ENCODE measurements around the gene NUPR1. TPM values are rescaled to one million over a fixed set of nuclear protein-coding genes. Genes with fewer than 3 reads are reported as not detected.
A peak's percentile ranks its signal among the peaks of the same experiment; 100 is the strongest.
"Not testable (repeated sequence)": the region's sequence is repeated elsewhere in the genome, so short reads cannot be mapped to it uniquely, and the experiment has no call there.

The NUPR1 gene
- total and polyA plus RNA-seq, 3 experiments from 2014 or later: not detected

GRCh38 chr16:28501258-28502232 is 37.2 kb downstream of the NUPR1 start:
- H3K27ac Mint-ChIP-seq: no peak overlapping the region
- POLR2A ChIA-PET: no interaction called here
- CTCF ChIA-PET: no interaction called here
- peaks cover 0 to 28% (median 4%) of the 10 kb centered on the region in 3 donors for H3K36me3 Mint-ChIP-seq
- no peak for DNase-seq
- peaks cover 17 to 19% (median 18%) of the 10 kb centered on the region in 3 donors for H3K4me1 Mint-ChIP-seq
- Histone ChIP-seq H3K27ac (ENCODE audit: low read depth, low read length) (no peak overlapping the region), H3K4me3 (ENCODE audit: low read length) (no peak overlapping the region), H3K4me1 (ENCODE audit: insufficient read depth, low read length) (peaks cover 6% of the 10 kb centered on the region), H3K36me3 (ENCODE audit: insufficient read depth, low read length) (no peaks in the 10 kb centered on the region), H3K27me3 (ENCODE audit: insufficient read depth, low read length, poor library complexity, severe bottlenecking) (no peaks in the 10 kb centered on the region), H3K9me3 (ENCODE audit: low read length) (no peaks in the 10 kb centered on the region)
- no peaks in the 10 kb centered on the region for H3K27me3 Mint-ChIP-seq
- H3K4me3 Mint-ChIP-seq: no peak overlapping the region
- no peaks in the 10 kb centered on the region for H3K9me3 Mint-ChIP-seq

DNA sequence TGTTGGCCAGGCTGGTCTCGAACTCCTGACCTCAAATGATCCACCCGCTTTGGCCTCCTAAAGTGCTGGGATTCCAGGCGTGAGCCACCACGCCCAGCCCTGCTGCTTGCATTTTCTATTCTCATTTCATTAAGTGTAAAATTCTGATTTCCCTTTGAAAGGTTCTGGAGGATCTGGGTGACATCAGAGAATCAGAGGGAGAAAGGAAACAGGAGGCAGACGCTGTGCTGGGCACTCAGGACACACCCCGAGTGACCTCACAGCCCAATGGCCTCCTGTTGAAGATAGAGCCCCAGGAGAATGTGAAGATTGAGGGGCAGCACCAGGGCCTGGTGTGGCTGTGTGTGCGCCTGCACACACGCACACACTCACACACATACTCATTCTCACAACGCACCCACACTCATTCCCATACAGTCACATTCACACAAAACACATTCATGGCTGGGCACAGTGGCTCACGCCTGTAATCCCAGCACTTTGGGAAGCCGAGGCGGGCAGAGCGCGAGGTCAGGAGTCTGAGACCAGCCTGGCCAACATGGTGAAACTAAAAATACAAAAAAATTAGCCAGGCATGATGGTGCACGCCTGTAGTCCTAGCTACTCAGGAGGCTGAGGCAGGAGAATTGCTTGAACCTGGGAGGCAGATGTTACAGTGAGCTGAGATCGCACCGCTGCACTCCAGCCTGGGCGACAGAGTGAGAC is 38.1 kb downstream of the NUPR1 start:
- H3K4me3 ChIP-seq (ENCODE audit: low read length); H3K9me3 ChIP-seq (ENCODE audit: low read length); POLR2A ChIA-PET; H3K36me3 ChIP-seq (ENCODE audit: insufficient read depth, low read length); H3K27me3 ChIP-seq (ENCODE audit: insufficient read depth, low read length, poor library complexity, severe bottlenecking); H3K27me3 Mint-ChIP-seq; H3K9me3 Mint-ChIP-seq; DNase-seq; CTCF ChIA-PET; H3K27ac ChIP-seq (ENCODE audit: low read depth, low read length): not testable (repeated sequence)
- peaks cover 0 to 33% (median 8%) of the 10 kb centered on the region in 3 donors for H3K36me3 Mint-ChIP-seq
- peaks cover 20 to 28% (median 26%) of the 10 kb centered on the region in 3 donors for H3K4me1 Mint-ChIP-seq
- peaks cover 15% of the 10 kb centered on the region for H3K4me1 ChIP-seq (ENCODE audit: insufficient read depth, low read length)
- peak overlapping the region in 4 of 8 donors; percentile 18 to 88 (median 40) for H3K27ac Mint-ChIP-seq
- H3K4me3 Mint-ChIP-seq: peak overlapping the region in 1 of 7 donors; percentile 18

DNA sequence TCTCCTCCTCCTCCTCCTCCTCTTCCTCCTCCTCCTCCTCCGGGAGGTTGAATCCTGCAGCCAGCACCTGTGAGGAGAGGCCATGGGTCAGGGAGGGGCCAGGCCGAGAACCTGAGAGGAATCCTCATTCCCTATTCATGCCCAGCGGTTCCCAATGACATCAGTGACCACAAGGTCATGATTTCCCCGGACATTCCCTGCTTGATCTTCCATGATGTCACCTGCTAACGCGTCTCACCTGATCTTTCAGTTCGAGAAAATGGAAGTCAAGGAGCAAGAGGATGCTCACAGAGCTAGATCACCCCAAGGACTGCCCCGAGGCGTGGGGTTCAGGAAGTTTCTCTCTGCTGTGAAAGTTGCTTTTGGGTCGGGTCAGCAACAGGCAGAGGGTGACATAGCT is 38.9 kb downstream of the NUPR1 start:
- Mint-ChIP-seq H3K9me3 (no peaks in the 10 kb centered on the region), H3K27me3 (no peaks in the 10 kb centered on the region), H3K4me3 (no peak overlapping the region), H3K4me1 (peaks cover 28 to 36% (median 34%) of the 10 kb centered on the region in 3 donors), H3K27ac (peak overlapping the region in 3 of 8 donors; percentile 58 to 69 (median 65)), H3K36me3 (peaks cover 0 to 35% (median 8%) of the 10 kb centered on the region in 3 donors)
- POLR2A ChIA-PET: no interaction called here
- Histone ChIP-seq H3K27me3 (ENCODE audit: insufficient read depth, low read length, poor library complexity, severe bottlenecking) (no peaks in the 10 kb centered on the region), H3K4me3 (ENCODE audit: low read length) (no peak overlapping the region), H3K9me3 (ENCODE audit: low read length) (no peaks in the 10 kb centered on the region), H3K27ac (ENCODE audit: low read depth, low read length) (no peak overlapping the region), H3K4me1 (ENCODE audit: insufficient read depth, low read length) (peaks cover 22% of the 10 kb centered on the region), H3K36me3 (ENCODE audit: insufficient read depth, low read length) (no peaks in the 10 kb centered on the region)
- no peak for DNase-seq
- CTCF ChIA-PET: no interaction called here

DNA sequence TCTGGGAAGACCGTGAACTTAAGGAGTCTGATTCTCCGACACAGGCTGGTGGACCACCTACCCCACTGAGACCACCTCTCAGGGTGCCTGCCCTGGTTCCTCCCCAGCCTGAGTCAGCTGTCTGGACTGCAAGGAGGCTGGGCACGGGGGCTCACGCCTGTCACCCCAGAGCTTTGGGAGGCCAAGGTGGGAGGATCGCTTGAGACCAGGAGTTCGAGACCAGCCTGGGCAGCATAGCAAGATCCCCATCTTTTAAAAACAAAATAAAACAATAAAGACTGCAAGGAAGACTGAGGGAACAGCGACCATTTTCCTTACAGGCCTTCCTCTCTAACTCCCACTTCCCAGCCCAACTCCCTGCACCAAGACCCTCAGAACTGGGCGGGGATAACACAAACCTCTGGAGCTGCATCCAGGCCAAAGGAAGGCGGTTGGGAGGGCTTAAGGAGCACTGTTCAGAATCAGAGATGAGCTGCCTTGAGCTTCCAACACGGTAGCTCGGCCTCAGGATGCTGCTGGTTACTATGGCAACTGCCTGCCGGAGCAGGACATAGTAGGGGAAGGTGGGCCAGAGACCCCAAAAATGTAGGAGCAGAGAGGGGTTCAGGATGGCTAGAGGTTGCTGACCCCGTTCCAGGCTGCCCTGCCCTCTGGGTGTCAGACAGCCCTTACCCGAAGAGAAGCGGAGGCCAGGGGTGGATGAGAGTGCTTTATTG is 40.0 kb downstream of the NUPR1 start:
- no peak for DNase-seq
- Histone ChIP-seq H3K4me1 (ENCODE audit: insufficient read depth, low read length) (peaks cover 33% of the 10 kb centered on the region), H3K27me3 (ENCODE audit: insufficient read depth, low read length, poor library complexity, severe bottlenecking) (no peaks in the 10 kb centered on the region), H3K4me3 (ENCODE audit: low read length) (no peak overlapping the region), H3K9me3 (ENCODE audit: low read length) (no peaks in the 10 kb centered on the region), H3K27ac (ENCODE audit: low read depth, low read length) (no peak overlapping the region), H3K36me3 (ENCODE audit: insufficient read depth, low read length) (no peaks in the 10 kb centered on the region)
- Mint-ChIP-seq H3K4me1 (peaks cover 38 to 46% (median 44%) of the 10 kb centered on the region in 3 donors), H3K4me3 (peak overlapping the region in 1 of 7 donors; percentile 81), H3K36me3 (peaks cover 0 to 38% (median 8%) of the 10 kb centered on the region in 3 donors), H3K27ac (peak overlapping the region in 5 of 8 donors; percentile 51 to 87 (median 68)), H3K27me3 (no peaks in the 10 kb centered on the region), H3K9me3 (no peaks in the 10 kb centered on the region)
- ChIA-PET POLR2A (no interaction called here), CTCF (no interaction called here)

- Histone ChIP-seq H3K9me3 (ENCODE audit: low read length) (no peaks in the 10 kb centered on the region), H3K4me1 (ENCODE audit: insufficient read depth, low read length) (peaks cover 41% of the 10 kb centered on the region), H3K36me3 (ENCODE audit: insufficient read depth, low read length) (no peaks in the 10 kb centered on the region), H3K4me3 (ENCODE audit: low read length) (no peak overlapping the region), H3K27me3 (ENCODE audit: insufficient read depth, low read length, poor library complexity, severe bottlenecking) (no peaks in the 10 kb centered on the region), H3K27ac (ENCODE audit: low read depth, low read length) (no peak overlapping the region)
- ChIA-PET CTCF (no interaction called here), POLR2A (no interaction called here)
- no peak for DNase-seq
- Mint-ChIP-seq H3K4me3 (peak overlapping the region in 3 of 7 donors; percentile 8 to 86 (median 32)), H3K9me3 (no peaks in the 10 kb centered on the region), H3K4me1 (peaks cover 45 to 54% (median 52%) of the 10 kb centered on the region in 3 donors), H3K27me3 (no peaks in the 10 kb centered on the region), H3K36me3 (peaks cover 0 to 38% (median 8%) of the 10 kb centered on the region in 3 donors), H3K27ac (peak overlapping the region in 5 of 8 donors; percentile 19 to 100 (median 78))
Measured at GRCh38 chr16:28497861-28498599, 40.7 kb downstream of the NUPR1 start.

DNA sequence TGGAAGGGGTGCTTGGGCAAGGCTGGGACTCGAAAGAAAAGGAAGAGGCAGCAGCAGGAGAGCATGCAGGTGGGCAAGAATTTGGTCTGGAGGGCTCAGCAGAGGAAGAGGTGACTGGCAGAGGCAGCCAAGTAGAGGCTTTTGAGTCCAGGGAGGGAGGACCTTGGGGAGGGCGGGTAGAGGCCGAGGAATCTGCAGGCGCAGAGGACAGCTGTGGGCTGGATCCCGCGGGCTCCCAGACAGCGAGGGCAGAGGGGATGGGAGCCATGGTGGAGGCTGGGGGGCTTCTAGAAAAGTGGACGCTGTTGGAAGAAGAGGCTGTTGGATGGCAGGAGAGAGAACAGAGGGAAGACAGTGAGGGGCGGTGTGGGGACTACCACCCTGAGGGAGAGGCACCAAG is 41.4 kb downstream of the NUPR1 start:
- Histone ChIP-seq H3K4me1 (ENCODE audit: insufficient read depth, low read length) (peaks cover 44% of the 10 kb centered on the region), H3K36me3 (ENCODE audit: insufficient read depth, low read length) (no peaks in the 10 kb centered on the region), H3K4me3 (ENCODE audit: low read length) (no peak overlapping the region), H3K9me3 (ENCODE audit: low read length) (no peaks in the 10 kb centered on the region), H3K27me3 (ENCODE audit: insufficient read depth, low read length, poor library complexity, severe bottlenecking) (no peaks in the 10 kb centered on the region), H3K27ac (ENCODE audit: low read depth, low read length) (no peak overlapping the region)
- peak overlapping the region; percentile 72 to 100 (median 96) for H3K27ac Mint-ChIP-seq
- ChIA-PET CTCF (interaction anchor here (0.8 kb wide), 1 partner anchor 44 kb away, joined by 5 read pairs; no protein-coding TSS in a partner anchor), POLR2A (no interaction called here)
- peaks cover 0 to 38% (median 8%) of the 10 kb centered on the region in 3 donors for H3K36me3 Mint-ChIP-seq
- H3K27me3 Mint-ChIP-seq: no peaks in the 10 kb centered on the region
- H3K4me3 Mint-ChIP-seq: peak overlapping the region in 6 of 7 donors; percentile 8 to 86 (median 32)
- H3K9me3 Mint-ChIP-seq: no peaks in the 10 kb centered on the region
- DNase-seq: no peak
- peaks cover 48 to 59% (median 54%) of the 10 kb centered on the region in 3 donors for H3K4me1 Mint-ChIP-seq

- ChIA-PET POLR2A (no interaction called here), CTCF (interaction anchor here (0.8 kb wide), 1 partner anchor 45 kb away, joined by 5 read pairs; no protein-coding TSS in a partner anchor)
- Mint-ChIP-seq H3K4me1 (peaks cover 53 to 64% (median 59%) of the 10 kb centered on the region in 3 donors), H3K36me3 (peaks cover 0 to 42% (median 8%) of the 10 kb centered on the region in 3 donors), H3K4me3 (peak overlapping the region in 4 of 7 donors; percentile 8 to 86 (median 35)), H3K27ac (peak overlapping the region; percentile 91 to 100 (median 99)), H3K9me3 (no peaks in the 10 kb centered on the region), H3K27me3 (no peaks in the 10 kb centered on the region)
- Histone ChIP-seq H3K36me3 (ENCODE audit: insufficient read depth, low read length) (no peaks in the 10 kb centered on the region), H3K27ac (ENCODE audit: low read depth, low read length) (no peak overlapping the region), H3K27me3 (ENCODE audit: insufficient read depth, low read length, poor library complexity, severe bottlenecking) (no peaks in the 10 kb centered on the region), H3K4me1 (ENCODE audit: insufficient read depth, low read length) (peaks cover 44% of the 10 kb centered on the region), H3K9me3 (ENCODE audit: low read length) (no peaks in the 10 kb centered on the region), H3K4me3 (ENCODE audit: low read length) (no peak overlapping the region)
- no peak for DNase-seq
Measured at GRCh38 chr16:28496844-28497243, 41.9 kb downstream of the NUPR1 start.

Measured in CD8-positive, alpha-beta memory T cell (primary cell).